Vagina (tissue), 2 donors: ENCODE data around the gene MIF.

Experiments used
- CTCF ChIP-seq, 3 experiments: fragments of 450-650 bp in 2 of 3; fragments of 200-600 bp in 1 of 3; sonication (generic) in 1 of 3; IDR thresholded peaks; one replicate each; pipeline ENCODE4 v1.5.1; 2017 to 2019; ENCODE audit warnings: antibody characterized with exemption in 3 of 3, mild to moderate bottlenecking in 2 of 3, moderate library complexity in 2 of 3
- POLR2A ChIP-seq, 2 donors: fragments of 450-650 bp; IDR thresholded peaks; one replicate each; pipeline ENCODE4 v1.6.1; 2017; ENCODE audit warnings: antibody characterized with exemption in 2 of 2, mild to moderate bottlenecking in 2 of 2, moderate library complexity in 2 of 2

GRCh38 chr22:23910496-23911190, 16.5 kb downstream of the MIF start:
- TF ChIP-seq POLR2A (IDR thresholded peaks at IDR 0.05), result no peak
- no peak for TF ChIP-seq CTCF (IDR thresholded peaks at IDR 0.05)
